Measurements from ENCODE around the gene PITX1. TPM values are rescaled to one million over a fixed set of nuclear protein-coding genes. Genes with fewer than 3 reads are reported as not detected.

The PITX1 gene
- total and polyA plus RNA-seq, 2 donors (not counting 1 experiment from before 2014, with no cell fraction given) = 1.7 to 3.1 TPM

- Histone ChIP-seq H3K9me3 (ENCODE audit: control insufficient read depth, insufficient read depth, low read depth, low read length) (no peaks in the 10 kb centered on the region), H3K4me1 (ENCODE audit: control insufficient read depth, extremely low read depth, insufficient read depth, low read length) (no peaks in the 10 kb centered on the region), H3K4me2 (ENCODE audit: extremely low read depth, insufficient read depth, low read length) (no peak overlapping the region), H3K27ac (ENCODE audit: insufficient read depth, low read length) (no peak overlapping the region), H3K9ac (ENCODE audit: insufficient read depth, low read length) (no peak overlapping the region), H3K27me3 (ENCODE audit: control insufficient read depth, insufficient read depth, low read length) (no peaks in the 10 kb centered on the region), H3K79me2 (ENCODE audit: control insufficient read depth, insufficient read depth, low read length) (no peaks in the 10 kb centered on the region), H2AFZ (ENCODE audit: low read length) (no peak overlapping the region), H3K4me3 (replicated peaks in 1 of 4; ENCODE audit: control extremely low read depth in 1 of 4, insufficient read depth in 1 of 4, low read depth in 3 of 4, low read length in 4 of 4) (no peak overlapping the region), H4K20me1 (ENCODE audit: control insufficient read depth, extremely low read depth, insufficient read depth, low read length) (no peaks in the 10 kb centered on the region), H3K36me3 (ENCODE audit: control insufficient read depth, insufficient read depth, low read length) (no peaks in the 10 kb centered on the region)
- no peak for DNase-seq (ENCODE audit: low read depth in 2 of 2)
- no peak for TF ChIP-seq CTCF (conservative IDR thresholded peaks at IDR 0.05 in 1 of 2, IDR thresholded peaks at IDR 0.05 in 1 of 2; ENCODE audit: low read depth in 1 of 2, low read length in 2 of 2)
- TF ChIP-seq EZH2 (IDR thresholded peaks at IDR 0.05; ENCODE audit: low read length, missing control alignments) = no peak
Measured at GRCh38 chr5:135072387-135073281, 38.6 kb upstream of the PITX1 start.

- H3K9ac ChIP-seq (ENCODE audit: insufficient read depth, low read length) = no peak overlapping the region
- no peak overlapping the region for H3K27ac ChIP-seq (ENCODE audit: insufficient read depth, low read length)
- no peak for TF ChIP-seq CTCF (conservative IDR thresholded peaks at IDR 0.05 in 1 of 2, IDR thresholded peaks at IDR 0.05 in 1 of 2; ENCODE audit: low read depth in 1 of 2, low read length in 2 of 2)
- TF ChIP-seq EZH2 (IDR thresholded peaks at IDR 0.05; ENCODE audit: low read length, missing control alignments) = no peak
- no peak overlapping the region for H3K4me2 ChIP-seq (ENCODE audit: extremely low read depth, insufficient read depth, low read length)
- H3K79me2 ChIP-seq (ENCODE audit: control insufficient read depth, insufficient read depth, low read length) = no peaks in the 10 kb centered on the region
- H3K27me3 ChIP-seq (ENCODE audit: control insufficient read depth, insufficient read depth, low read length) = no peaks in the 10 kb centered on the region
- DNase-seq (ENCODE audit: low read depth in 2 of 2) = no peak
- no peaks in the 10 kb centered on the region for H3K36me3 ChIP-seq (ENCODE audit: control insufficient read depth, insufficient read depth, low read length)
- no peaks in the 10 kb centered on the region for H4K20me1 ChIP-seq (ENCODE audit: control insufficient read depth, extremely low read depth, insufficient read depth, low read length)
- H3K4me1 ChIP-seq (ENCODE audit: control insufficient read depth, extremely low read depth, insufficient read depth, low read length) = no peaks in the 10 kb centered on the region
- no peak overlapping the region for H3K4me3 ChIP-seq (replicated peaks in 1 of 4; ENCODE audit: control extremely low read depth in 1 of 4, insufficient read depth in 1 of 4, low read depth in 3 of 4, low read length in 4 of 4)
- H3K9me3 ChIP-seq (ENCODE audit: control insufficient read depth, insufficient read depth, low read depth, low read length) = no peaks in the 10 kb centered on the region
- no peak overlapping the region for H2AFZ ChIP-seq (ENCODE audit: low read length)
Measured at GRCh38 chr5:135071311-135071710, 37.3 kb upstream of the PITX1 start.

GRCh38 chr5:135069895-135070657, 36.0 kb upstream of the PITX1 start:
- Histone ChIP-seq H3K36me3 (ENCODE audit: control insufficient read depth, insufficient read depth, low read length) (no peaks in the 10 kb centered on the region), H3K4me1 (ENCODE audit: control insufficient read depth, extremely low read depth, insufficient read depth, low read length) (no peaks in the 10 kb centered on the region), H3K4me3 (replicated peaks in 1 of 4; ENCODE audit: control extremely low read depth in 1 of 4, insufficient read depth in 1 of 4, low read depth in 3 of 4, low read length in 4 of 4) (no peak overlapping the region), H3K79me2 (ENCODE audit: control insufficient read depth, insufficient read depth, low read length) (no peaks in the 10 kb centered on the region), H2AFZ (ENCODE audit: low read length) (no peak overlapping the region), H3K4me2 (ENCODE audit: extremely low read depth, insufficient read depth, low read length) (no peak overlapping the region), H3K27ac (ENCODE audit: insufficient read depth, low read length) (no peak overlapping the region), H3K27me3 (ENCODE audit: control insufficient read depth, insufficient read depth, low read length) (no peaks in the 10 kb centered on the region), H3K9ac (ENCODE audit: insufficient read depth, low read length) (no peak overlapping the region), H3K9me3 (ENCODE audit: control insufficient read depth, insufficient read depth, low read depth, low read length) (no peaks in the 10 kb centered on the region), H4K20me1 (ENCODE audit: control insufficient read depth, extremely low read depth, insufficient read depth, low read length) (no peaks in the 10 kb centered on the region)
- TF ChIP-seq CTCF (conservative IDR thresholded peaks at IDR 0.05 in 1 of 2, IDR thresholded peaks at IDR 0.05 in 1 of 2; ENCODE audit: low read depth in 1 of 2, low read length in 2 of 2) (no peak), EZH2 (IDR thresholded peaks at IDR 0.05; ENCODE audit: low read length, missing control alignments) (no peak)
- no peak for DNase-seq (ENCODE audit: low read depth in 2 of 2)

Data from fibroblast of lung (primary cell).